Body of pancreas (tissue), 4 donors: Measurements from ENCODE around the gene ZNF394.

Source experiments
- CTCF ChIP-seq, 7 experiments: fragments of 450-650 bp in 4 of 7; fragments of 200-600 bp in 3 of 7; sonication (generic) in 3 of 7; IDR thresholded peaks; one replicate each; pipeline ENCODE4 v1.5.1; 2016 to 2019; ENCODE audit warnings: antibody characterized with exemption in 7 of 7
- POLR2A ChIP-seq, 3 donors: fragments of 450-650 bp; IDR thresholded peaks; one replicate each; pipeline ENCODE4 v1.6.1; 2016; ENCODE audit warnings: antibody characterized with exemption in 3 of 3, mild to moderate bottlenecking in 2 of 3

GRCh38 chr7:99457650-99458493, 42.2 kb downstream of the ZNF394 start:
- no peak for TF ChIP-seq CTCF (IDR thresholded peaks at IDR 0.05)
- TF ChIP-seq POLR2A (IDR thresholded peaks at IDR 0.05) = no peak
